HG03064 (cell line): ENCODE measurements around the gene ZSCAN5B.
A peak's percentile ranks its signal among the peaks of the same experiment; 100 is the strongest.

Experiments
- ATAC-seq: cut with Tn5 transposase; IDR thresholded peaks from one replicate; pipeline ENCODE4 v1.9.1; 2021; ENCODE audit warnings: low read depth; ENCODE audit not compliant: unreplicated experiment

ZSCAN5B gene

GRCh38 chr19:56147307-56147706, 50.3 kb downstream of the ZSCAN5B start:
- no peak for ATAC-seq

GRCh38 chr19:56146904-56147303, 50.7 kb downstream of the ZSCAN5B start:
- ATAC-seq = no peak

GRCh38 chr19:56145698-56146097, 51.9 kb downstream of the ZSCAN5B start:
- no peak for ATAC-seq

- ATAC-seq = no peak
Measured at GRCh38 chr19:56144831-56145230, 52.8 kb downstream of the ZSCAN5B start.

- ATAC-seq = no peak
Measured at GRCh38 chr19:56144376-56144775, 53.2 kb downstream of the ZSCAN5B start.

- no peak for ATAC-seq
Measured at GRCh38 chr19:56142897-56143434, 54.6 kb downstream of the ZSCAN5B start.

DNA sequence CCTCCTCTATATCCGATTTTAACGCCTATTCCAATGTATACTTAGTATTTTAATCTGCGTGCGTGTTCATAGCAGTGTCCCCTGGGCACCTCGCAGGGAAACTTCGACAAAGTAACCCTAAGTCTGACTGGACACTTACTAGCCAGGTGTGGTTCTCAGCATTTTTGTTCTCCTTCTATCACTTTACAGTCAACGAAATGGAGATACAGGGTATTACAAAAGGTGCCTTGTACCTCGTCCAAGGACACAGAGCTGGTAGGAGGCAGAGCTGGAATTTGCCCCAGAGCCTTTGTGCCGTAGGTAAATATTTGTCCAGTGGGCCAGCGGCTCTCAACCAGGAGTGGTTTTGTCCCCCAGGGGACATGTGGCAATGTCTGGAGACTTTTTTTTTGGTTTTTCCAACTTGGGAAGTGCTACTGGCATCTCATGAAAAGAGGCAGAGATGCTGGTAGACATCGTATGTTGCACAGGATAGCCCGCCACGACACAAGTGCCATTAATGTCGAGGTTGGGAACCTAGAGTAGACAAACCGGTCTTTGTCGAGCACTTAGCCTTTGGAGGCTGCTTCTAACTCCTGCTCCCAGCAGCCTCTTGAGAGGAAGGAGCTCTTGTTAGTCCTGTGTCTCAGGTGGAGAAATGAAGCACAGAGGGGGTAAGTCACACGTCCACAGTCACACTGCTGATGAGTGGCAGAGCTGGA, 55.3 kb downstream of the ZSCAN5B start:
- ATAC-seq = no peak

DNA sequence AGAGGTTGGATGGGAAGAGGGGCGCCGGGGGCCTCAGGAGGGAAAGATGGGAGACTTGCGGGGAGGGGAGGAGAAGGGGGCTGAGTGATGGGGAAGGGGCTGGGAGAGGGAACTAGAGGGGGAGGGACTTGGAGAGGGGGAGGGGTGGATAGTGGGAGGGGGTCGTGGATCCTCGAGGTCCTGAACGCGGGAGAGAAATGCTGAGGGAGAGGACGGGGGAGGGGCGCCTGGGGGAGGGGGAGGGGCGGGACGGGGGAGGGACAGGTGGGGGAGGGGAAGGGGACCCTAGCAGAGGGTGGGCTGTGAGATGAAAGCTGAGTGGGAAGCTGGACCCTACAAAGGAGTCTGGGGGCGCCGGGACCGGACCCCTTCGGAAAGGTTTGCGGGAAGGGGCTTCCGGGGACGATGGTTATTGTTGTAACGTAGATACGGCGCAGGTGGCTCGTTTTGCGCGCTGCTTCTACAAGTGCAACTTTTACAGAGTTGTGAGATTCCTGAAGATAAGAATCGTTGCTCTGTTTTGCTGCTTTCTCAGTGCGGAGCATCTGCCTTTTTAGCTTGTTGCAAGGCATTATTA, 56.1 kb downstream of the ZSCAN5B start:
- ATAC-seq = no peak

DNA sequence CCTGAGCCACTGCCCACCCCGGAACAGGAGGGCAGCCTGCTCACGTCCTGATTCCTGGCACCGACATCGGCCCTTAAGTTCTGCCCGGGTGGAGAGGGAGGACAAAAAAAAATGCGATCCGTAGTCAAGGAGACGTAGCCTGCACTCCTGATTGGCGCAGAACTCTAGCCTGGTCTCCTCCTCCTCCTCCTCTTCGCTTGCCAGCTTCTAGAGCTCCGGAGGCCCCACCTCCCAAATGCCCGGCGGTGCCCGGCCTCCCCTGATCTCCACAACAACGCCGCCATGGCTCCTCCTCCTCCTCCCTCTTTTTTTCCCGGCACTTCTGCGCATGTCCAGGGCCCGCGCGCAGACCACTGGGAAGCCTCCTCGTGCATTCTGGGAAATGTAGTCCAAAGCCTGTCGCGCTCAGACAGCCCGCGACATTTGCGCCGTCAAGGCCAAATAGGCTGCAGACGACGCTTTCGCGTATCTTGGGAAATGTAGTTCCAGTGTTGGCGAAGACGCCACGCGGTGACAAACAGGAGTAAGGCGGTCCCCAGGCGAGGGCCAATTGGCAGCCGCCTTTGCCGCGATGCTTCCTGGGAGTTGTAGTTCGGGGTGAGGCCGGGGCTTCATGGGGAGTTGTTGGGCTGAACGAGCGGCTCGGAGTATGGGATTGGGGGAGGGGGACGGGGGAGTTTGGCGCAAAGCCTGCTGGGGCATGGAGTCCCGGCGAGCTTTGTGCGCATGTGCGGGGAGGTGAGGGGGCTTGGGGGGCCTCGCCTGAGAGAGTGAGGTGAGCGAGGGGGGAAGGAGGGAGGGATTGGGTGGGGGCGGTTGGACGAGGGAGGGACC, 56.8 kb downstream of the ZSCAN5B start, which contains the start of gene ZNF444:
TSS of gene ZNF444 (plus strand) at position 705 of the 834 bp plus-strand sequence. CDS start 5,625 bp downstream, outside the sequence.
- ATAC-seq = peak; percentile 85

- no peak for ATAC-seq
Measured at GRCh38 chr19:56139847-56140582, 57.6 kb downstream of the ZSCAN5B start.
